Measurements from ENCODE around the gene SYMPK.

The SYMPK gene

DNA sequence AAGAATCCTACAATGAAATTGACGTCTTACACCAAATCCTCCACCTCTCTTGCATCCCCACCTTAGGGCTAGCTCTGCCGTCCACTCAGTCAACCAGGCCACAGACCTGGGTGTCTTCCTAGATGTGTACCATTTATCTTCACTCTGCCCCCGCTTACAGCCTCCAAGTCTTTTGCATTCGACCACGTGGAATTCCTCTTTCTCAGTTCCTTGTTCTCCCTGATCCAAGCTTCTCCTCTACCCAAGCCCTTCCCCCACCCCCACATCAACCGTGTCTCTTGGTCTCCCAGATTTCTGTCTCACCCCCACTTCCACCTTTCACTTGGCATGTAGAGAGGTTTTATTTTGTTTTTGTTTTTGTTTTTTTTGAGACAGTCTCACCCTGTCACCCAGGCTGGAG lies 69.1 kb downstream of the SYMPK start:
- in situ Hi-C loops (cut with MboI; ENCODE audit: low sequenced_read_pairs, unreplicated experiment) = no loop called here
- TF ChIP-seq, protein P1, sequence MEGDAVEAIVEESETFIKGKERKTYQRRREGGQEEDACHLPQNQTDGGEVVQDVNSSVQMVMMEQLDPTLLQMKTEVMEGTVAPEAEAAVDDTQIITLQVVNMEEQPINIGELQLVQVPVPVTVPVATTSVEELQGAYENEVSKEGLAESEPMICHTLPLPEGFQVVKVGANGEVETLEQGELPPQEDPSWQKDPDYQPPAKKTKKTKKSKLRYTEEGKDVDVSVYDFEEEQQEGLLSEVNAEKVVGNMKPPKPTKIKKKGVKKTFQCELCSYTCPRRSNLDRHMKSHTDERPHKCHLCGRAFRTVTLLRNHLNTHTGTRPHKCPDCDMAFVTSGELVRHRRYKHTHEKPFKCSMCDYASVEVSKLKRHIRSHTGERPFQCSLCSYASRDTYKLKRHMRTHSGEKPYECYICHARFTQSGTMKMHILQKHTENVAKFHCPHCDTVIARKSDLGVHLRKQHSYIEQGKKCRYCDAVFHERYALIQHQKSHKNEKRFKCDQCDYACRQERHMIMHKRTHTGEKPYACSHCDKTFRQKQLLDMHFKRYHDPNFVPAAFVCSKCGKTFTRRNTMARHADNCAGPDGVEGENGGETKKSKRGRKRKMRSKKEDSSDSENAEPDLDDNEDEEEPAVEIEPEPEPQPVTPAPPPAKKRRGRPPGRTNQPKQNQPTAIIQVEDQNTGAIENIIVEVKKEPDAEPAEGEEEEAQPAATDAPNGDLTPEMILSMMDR (IDR thresholded peaks at IDR 0.05; ENCODE audit: borderline replicate concordance, control extremely low read depth, extremely low read depth, insufficient read depth, missing control alignments) = no peak
- DNase-seq (ENCODE audit: low spot score) = no peak

DNA sequence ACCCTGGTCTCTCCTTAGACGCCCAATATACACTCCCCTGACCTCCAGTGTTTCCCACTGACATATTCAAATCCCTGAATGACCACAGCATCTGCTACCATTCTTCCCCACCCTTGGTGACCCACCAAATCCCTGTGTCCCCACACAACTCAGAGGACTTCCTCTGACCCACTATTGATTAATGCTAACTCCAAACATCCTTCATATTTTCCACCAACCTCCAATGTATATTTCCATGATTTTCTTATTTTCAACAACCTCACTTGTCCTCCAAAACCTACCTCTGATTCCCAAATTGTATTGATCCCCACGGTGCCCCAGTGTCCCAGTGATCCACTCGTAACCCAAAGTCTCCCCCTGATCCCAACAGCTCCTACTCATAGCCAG lies 69.8 kb downstream of the SYMPK start:
- TF ChIP-seq, protein P1 (IDR thresholded peaks at IDR 0.05; ENCODE audit: borderline replicate concordance, control extremely low read depth, extremely low read depth, insufficient read depth, missing control alignments) = no peak
- no peak for DNase-seq (ENCODE audit: low spot score)
- in situ Hi-C loops (cut with MboI; ENCODE audit: low sequenced_read_pairs, unreplicated experiment) = no loop called here

DNA sequence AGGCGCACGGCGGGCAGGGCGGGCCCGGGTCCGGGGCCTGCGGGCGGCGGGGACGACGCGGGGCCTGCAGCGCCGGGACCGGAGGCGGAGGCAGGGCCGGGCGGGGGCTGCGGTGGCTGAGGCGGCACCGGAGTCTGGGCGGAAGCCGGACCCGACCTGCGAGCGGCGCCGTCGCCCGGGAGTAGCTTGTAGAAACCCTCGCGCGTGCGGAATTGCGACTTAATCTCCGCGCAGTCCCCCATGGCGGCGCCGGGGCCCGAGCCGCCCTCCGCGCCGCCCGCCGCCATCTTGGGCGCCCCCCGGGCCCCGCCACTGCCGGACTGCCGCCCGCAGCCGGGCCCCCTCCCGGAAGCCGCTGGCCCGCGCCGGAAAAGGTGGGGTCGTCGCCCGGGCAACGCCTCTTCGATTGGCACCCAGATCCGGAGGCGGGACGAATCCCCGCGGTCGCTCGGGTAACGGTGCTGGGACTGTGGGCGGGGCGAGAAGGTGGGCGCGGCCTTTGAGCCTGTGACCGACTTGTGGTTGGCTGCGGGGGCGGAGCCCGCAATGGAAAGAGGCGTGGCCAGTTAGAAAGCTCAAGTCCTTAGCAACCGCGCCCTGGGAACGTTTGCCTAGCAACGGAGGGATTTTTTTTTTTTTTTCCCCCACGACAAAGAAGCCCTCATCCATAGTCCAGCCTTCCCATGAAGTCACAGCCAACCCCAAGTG lies 70.3 kb downstream of the SYMPK start, which contains the start of gene DMWD:
Gene DMWD, minus strand, starts transcription at position 376 of the 708 bp plus-strand sequence. Its CDS starts 89 bp downstream, at position 287.
- in situ Hi-C loops (cut with MboI; ENCODE audit: low sequenced_read_pairs, unreplicated experiment) = no loop called here
- DNase-seq (ENCODE audit: low spot score) = peak; percentile 99
- TF ChIP-seq, protein P1 (IDR thresholded peaks at IDR 0.05; ENCODE audit: borderline replicate concordance, control extremely low read depth, extremely low read depth, insufficient read depth, missing control alignments) = no peak

DNA sequence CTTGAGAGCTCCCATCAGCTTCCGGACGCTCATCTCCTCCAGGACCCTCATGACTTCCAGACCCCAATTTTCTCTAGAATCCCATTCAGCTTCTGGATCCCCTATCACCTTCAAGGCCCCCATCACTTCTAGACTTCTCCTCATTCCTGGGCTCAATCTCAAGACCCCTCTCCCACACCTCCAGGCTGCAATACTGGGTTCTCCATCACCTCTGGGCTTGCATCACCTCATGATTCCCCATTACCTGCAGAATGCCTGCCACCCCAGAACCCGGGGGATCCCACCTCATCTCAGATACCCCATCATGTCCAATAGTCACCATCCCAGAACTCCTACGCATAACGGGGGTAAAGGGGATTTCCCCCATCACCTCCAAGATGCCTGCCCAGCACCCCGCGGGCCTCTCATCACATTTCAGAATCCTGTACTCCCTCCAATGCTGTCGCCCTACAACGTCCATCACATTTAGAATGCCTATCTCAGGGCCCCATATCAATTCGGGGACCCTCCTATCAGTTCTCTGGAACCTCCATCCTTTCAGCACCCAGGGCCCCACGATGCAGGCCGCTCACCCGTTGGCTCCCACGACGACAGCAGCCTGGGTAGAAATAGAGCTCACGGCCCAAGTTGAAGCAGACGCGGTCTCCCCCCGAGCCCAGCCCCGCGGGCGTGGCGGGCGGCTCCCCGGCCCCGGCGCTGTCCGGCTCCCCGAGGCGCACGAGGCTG lies 71.0 kb downstream of the SYMPK start:
- TF ChIP-seq, protein P1 (IDR thresholded peaks at IDR 0.05; ENCODE audit: borderline replicate concordance, control extremely low read depth, extremely low read depth, insufficient read depth, missing control alignments) = no peak
- DNase-seq (ENCODE audit: low spot score) = no peak
- in situ Hi-C loops (cut with MboI; ENCODE audit: low sequenced_read_pairs, unreplicated experiment) = no loop called here

DNA sequence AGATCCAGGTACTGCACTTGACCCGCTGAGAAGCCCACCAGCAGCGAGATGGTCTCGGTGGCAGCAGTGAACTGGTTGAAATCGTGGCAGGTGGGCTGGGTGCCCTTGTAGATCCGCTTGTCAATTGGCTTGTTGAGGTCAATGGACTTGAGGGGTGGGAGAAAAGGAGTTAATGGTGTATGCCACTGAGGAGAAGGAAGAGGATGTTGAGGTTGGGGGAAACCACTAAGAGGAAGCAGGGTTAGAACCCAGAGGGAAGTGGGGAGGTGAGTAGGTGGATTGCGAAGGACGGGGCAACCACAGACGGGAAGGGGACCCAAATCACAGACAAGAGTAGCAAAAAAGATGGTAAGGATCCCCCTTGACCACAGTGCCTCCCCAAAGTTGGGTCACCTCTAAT lies 72.0 kb downstream of the SYMPK start:
- no peak for DNase-seq (ENCODE audit: low spot score)
- TF ChIP-seq, protein P1 (IDR thresholded peaks at IDR 0.05; ENCODE audit: borderline replicate concordance, control extremely low read depth, extremely low read depth, insufficient read depth, missing control alignments) = no peak
- in situ Hi-C loops (cut with MboI; ENCODE audit: low sequenced_read_pairs, unreplicated experiment) = no loop called here

DNA sequence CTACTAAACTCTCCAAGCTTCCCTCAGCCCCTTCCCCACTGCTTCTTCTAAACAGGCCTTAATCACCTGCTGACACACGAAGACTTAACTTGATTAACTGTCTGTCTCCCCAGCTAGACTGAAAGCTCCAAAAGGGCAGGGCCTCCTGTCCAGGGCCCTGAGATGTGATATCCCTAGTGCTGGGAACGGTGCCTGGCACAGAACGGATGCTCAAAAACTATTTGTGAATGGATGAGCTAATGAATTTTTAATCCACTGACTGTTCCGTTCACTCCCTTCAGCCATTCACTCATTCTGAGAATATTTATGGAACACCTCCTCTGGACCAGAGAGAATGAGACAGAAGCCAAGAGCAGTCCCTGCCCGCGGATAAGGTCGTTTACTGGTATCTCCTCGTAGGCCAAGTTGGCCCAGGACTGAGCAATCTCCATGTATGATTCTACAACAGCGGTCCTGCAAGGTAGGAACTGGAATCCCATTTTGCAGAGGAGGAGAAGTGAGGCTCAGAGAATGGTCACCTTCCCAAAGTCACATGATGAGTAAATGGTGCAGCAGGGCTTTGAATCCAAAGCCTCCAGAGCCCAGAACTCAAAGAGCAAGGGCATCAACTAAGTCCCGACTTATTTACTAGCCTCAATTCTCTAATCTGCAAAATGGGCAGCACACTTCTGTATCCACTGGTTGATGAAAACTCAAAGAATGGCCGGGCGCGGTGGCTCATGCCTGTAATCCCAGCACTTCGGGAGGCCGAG lies 73.7 kb downstream of the SYMPK start:
- TF ChIP-seq, protein P1 (IDR thresholded peaks at IDR 0.05; ENCODE audit: borderline replicate concordance, control extremely low read depth, extremely low read depth, insufficient read depth, missing control alignments) = no peak
- in situ Hi-C loops (cut with MboI; ENCODE audit: low sequenced_read_pairs, unreplicated experiment) = no loop called here
- no peak for DNase-seq (ENCODE audit: low spot score)
